ENCODE results near the gene MLLT3.

The MLLT3 gene

GRCh38 chr9:20384642-20385041, 237.7 kb downstream of the MLLT3 start:
- no peaks in the 10 kb centered on the region for H3K4me1 ChIP-seq (ENCODE audit: control insufficient read depth, insufficient read depth, low read length)
- no peak overlapping the region for H3K9ac ChIP-seq (ENCODE audit: low read length)
- no peak overlapping the region for H3K27ac ChIP-seq (ENCODE audit: low read depth, low read length)
- no peaks in the 10 kb centered on the region for H3K27me3 ChIP-seq (ENCODE audit: control insufficient read depth, insufficient read depth, low read length)
- no peaks in the 10 kb centered on the region for H3K36me3 ChIP-seq (ENCODE audit: control insufficient read depth, insufficient read depth, low read length)
- no peak overlapping the region for H3K4me3 ChIP-seq (ENCODE audit: low read length)

GRCh38 chr9:20382460-20383071, 239.7 kb downstream of the MLLT3 start:
- H3K4me1 ChIP-seq (ENCODE audit: control insufficient read depth, insufficient read depth, low read length), result no peaks in the 10 kb centered on the region
- H3K36me3 ChIP-seq (ENCODE audit: control insufficient read depth, insufficient read depth, low read length), result no peaks in the 10 kb centered on the region
- no peak overlapping the region for H3K9ac ChIP-seq (ENCODE audit: low read length)
- no peaks in the 10 kb centered on the region for H3K27me3 ChIP-seq (ENCODE audit: control insufficient read depth, insufficient read depth, low read length)
- no peak overlapping the region for H3K27ac ChIP-seq (ENCODE audit: low read depth, low read length)
- H3K4me3 ChIP-seq (ENCODE audit: low read length), result no peak overlapping the region

- Histone ChIP-seq H3K27me3 (ENCODE audit: control insufficient read depth, insufficient read depth, low read length) (no peaks in the 10 kb centered on the region), H3K4me1 (ENCODE audit: control insufficient read depth, insufficient read depth, low read length) (no peaks in the 10 kb centered on the region), H3K36me3 (ENCODE audit: control insufficient read depth, insufficient read depth, low read length) (no peaks in the 10 kb centered on the region), H3K4me3 (ENCODE audit: low read length) (no peak overlapping the region), H3K27ac (ENCODE audit: low read depth, low read length) (no peak overlapping the region), H3K9ac (ENCODE audit: low read length) (no peak overlapping the region)
These were observed 241.8 kb downstream of the MLLT3 start for GRCh38 chr9:20380546-20380945.

- no peak overlapping the region for H3K9ac ChIP-seq (ENCODE audit: low read length)
- no peak overlapping the region for H3K4me3 ChIP-seq (ENCODE audit: low read length)
- H3K27ac ChIP-seq (ENCODE audit: low read depth, low read length), result no peak overlapping the region
- H3K27me3 ChIP-seq (ENCODE audit: control insufficient read depth, insufficient read depth, low read length), result no peaks in the 10 kb centered on the region
- H3K4me1 ChIP-seq (ENCODE audit: control insufficient read depth, insufficient read depth, low read length), result no peaks in the 10 kb centered on the region
- no peaks in the 10 kb centered on the region for H3K36me3 ChIP-seq (ENCODE audit: control insufficient read depth, insufficient read depth, low read length)
These were observed 242.5 kb downstream of the MLLT3 start for GRCh38 chr9:20379804-20380225.

GRCh38 chr9:20378851-20379250, 243.4 kb downstream of the MLLT3 start:
- no peaks in the 10 kb centered on the region for H3K27me3 ChIP-seq (ENCODE audit: control insufficient read depth, insufficient read depth, low read length)
- no peak overlapping the region for H3K9ac ChIP-seq (ENCODE audit: low read length)
- no peak overlapping the region for H3K27ac ChIP-seq (ENCODE audit: low read depth, low read length)
- no peaks in the 10 kb centered on the region for H3K4me1 ChIP-seq (ENCODE audit: control insufficient read depth, insufficient read depth, low read length)
- H3K4me3 ChIP-seq (ENCODE audit: low read length), result no peak overlapping the region
- no peaks in the 10 kb centered on the region for H3K36me3 ChIP-seq (ENCODE audit: control insufficient read depth, insufficient read depth, low read length)

- no peaks in the 10 kb centered on the region for H3K36me3 ChIP-seq (ENCODE audit: control insufficient read depth, insufficient read depth, low read length)
These were observed 244.5 kb downstream of the MLLT3 start for GRCh38 chr9:20377790-20378189.

GRCh38 chr9:20376731-20377375, 245.4 kb downstream of the MLLT3 start:
- no peak overlapping the region for H3K4me3 ChIP-seq (ENCODE audit: low read length)
- H3K27ac ChIP-seq (ENCODE audit: low read depth, low read length), result no peak overlapping the region
- H3K27me3 ChIP-seq (ENCODE audit: control insufficient read depth, insufficient read depth, low read length), result no peaks in the 10 kb centered on the region
- no peaks in the 10 kb centered on the region for H3K36me3 ChIP-seq (ENCODE audit: control insufficient read depth, insufficient read depth, low read length)
- H3K9ac ChIP-seq (ENCODE audit: low read length), result no peak overlapping the region
- H3K4me1 ChIP-seq (ENCODE audit: control insufficient read depth, insufficient read depth, low read length), result no peaks in the 10 kb centered on the region

More at GRCh38 chr9:20377790-20378189, 244.5 kb downstream of the MLLT3 start:
- no peaks in the 10 kb centered on the region for H3K4me1 ChIP-seq (ENCODE audit: control insufficient read depth, insufficient read depth, low read length)
- no peak overlapping the region for H3K27ac ChIP-seq (ENCODE audit: low read depth, low read length)
- H3K9ac ChIP-seq (ENCODE audit: low read length), result no peak overlapping the region
- no peak overlapping the region for H3K4me3 ChIP-seq (ENCODE audit: low read length)
- no peaks in the 10 kb centered on the region for H3K27me3 ChIP-seq (ENCODE audit: control insufficient read depth, insufficient read depth, low read length)

- Histone ChIP-seq H3K36me3 (ENCODE audit: control insufficient read depth, insufficient read depth, low read length) (no peaks in the 10 kb centered on the region), H3K4me3 (ENCODE audit: low read length) (no peak overlapping the region)
These were observed 246.3 kb downstream of the MLLT3 start for GRCh38 chr9:20376042-20376441.

GRCh38 chr9:20373263-20373662, 249.0 kb downstream of the MLLT3 start:
- H3K4me3 ChIP-seq (ENCODE audit: low read length), result no peak overlapping the region
- H3K36me3 ChIP-seq (ENCODE audit: control insufficient read depth, insufficient read depth, low read length), result no peaks in the 10 kb centered on the region
- no peaks in the 10 kb centered on the region for H3K27me3 ChIP-seq (ENCODE audit: control insufficient read depth, insufficient read depth, low read length)
- no peak overlapping the region for H3K9ac ChIP-seq (ENCODE audit: low read length)
- no peak overlapping the region for H3K27ac ChIP-seq (ENCODE audit: low read depth, low read length)
- no peaks in the 10 kb centered on the region for H3K4me1 ChIP-seq (ENCODE audit: control insufficient read depth, insufficient read depth, low read length)

More at GRCh38 chr9:20376042-20376441, 246.3 kb downstream of the MLLT3 start:
- H3K27me3 ChIP-seq (ENCODE audit: control insufficient read depth, insufficient read depth, low read length), result no peaks in the 10 kb centered on the region
- H3K9ac ChIP-seq (ENCODE audit: low read length), result no peak overlapping the region
- no peaks in the 10 kb centered on the region for H3K4me1 ChIP-seq (ENCODE audit: control insufficient read depth, insufficient read depth, low read length)
- H3K27ac ChIP-seq (ENCODE audit: low read depth, low read length), result no peak overlapping the region

- H3K4me3 ChIP-seq (ENCODE audit: low read length), result no peak overlapping the region
- H3K36me3 ChIP-seq (ENCODE audit: control insufficient read depth, insufficient read depth, low read length), result no peaks in the 10 kb centered on the region
- no peak overlapping the region for H3K9ac ChIP-seq (ENCODE audit: low read length)
- H3K4me1 ChIP-seq (ENCODE audit: control insufficient read depth, insufficient read depth, low read length), result no peaks in the 10 kb centered on the region
- H3K27ac ChIP-seq (ENCODE audit: low read depth, low read length), result no peak overlapping the region
- H3K27me3 ChIP-seq (ENCODE audit: control insufficient read depth, insufficient read depth, low read length), result no peaks in the 10 kb centered on the region
These were observed 252.9 kb downstream of the MLLT3 start for GRCh38 chr9:20369391-20369790.

GRCh38 chr9:20367855-20368254, 254.4 kb downstream of the MLLT3 start:
- Histone ChIP-seq H3K9ac (ENCODE audit: low read length) (no peak overlapping the region), H3K27me3 (ENCODE audit: control insufficient read depth, insufficient read depth, low read length) (no peaks in the 10 kb centered on the region), H3K4me3 (ENCODE audit: low read length) (no peak overlapping the region), H3K36me3 (ENCODE audit: control insufficient read depth, insufficient read depth, low read length) (no peaks in the 10 kb centered on the region), H3K4me1 (ENCODE audit: control insufficient read depth, insufficient read depth, low read length) (no peaks in the 10 kb centered on the region), H3K27ac (ENCODE audit: low read depth, low read length) (no peak overlapping the region)

- Histone ChIP-seq H3K27ac (ENCODE audit: low read depth, low read length) (no peak overlapping the region), H3K27me3 (ENCODE audit: control insufficient read depth, insufficient read depth, low read length) (no peaks in the 10 kb centered on the region), H3K9ac (ENCODE audit: low read length) (no peak overlapping the region), H3K4me1 (ENCODE audit: control insufficient read depth, insufficient read depth, low read length) (no peaks in the 10 kb centered on the region), H3K36me3 (ENCODE audit: control insufficient read depth, insufficient read depth, low read length) (no peaks in the 10 kb centered on the region), H3K4me3 (ENCODE audit: low read length) (no peak overlapping the region)
These were observed 257.3 kb downstream of the MLLT3 start for GRCh38 chr9:20364959-20365358.

- Histone ChIP-seq H3K36me3 (ENCODE audit: control insufficient read depth, insufficient read depth, low read length) (no peaks in the 10 kb centered on the region), H3K27ac (ENCODE audit: low read depth, low read length) (no peak overlapping the region), H3K4me3 (ENCODE audit: low read length) (no peak overlapping the region), H3K4me1 (ENCODE audit: control insufficient read depth, insufficient read depth, low read length) (no peaks in the 10 kb centered on the region), H3K27me3 (ENCODE audit: control insufficient read depth, insufficient read depth, low read length) (no peaks in the 10 kb centered on the region), H3K9ac (ENCODE audit: low read length) (no peak overlapping the region)
These were observed 259.1 kb downstream of the MLLT3 start for GRCh38 chr9:20363233-20363632.
